T follicular helper cell (primary cell): Measurements from ENCODE around the gene DCHS1.
"Not testable (repeated sequence)": the region's sequence is repeated elsewhere in the genome, so short reads cannot be mapped to it uniquely, and the experiment has no call there.

ENCODE experiments used
- DNase-seq: peaks from one replicate; pipeline ENCODE4 v3.0.0-alpha.2; 2020; ENCODE audit warnings: low read depth
- total RNA-seq, 2 experiments: gene quantifications; one replicate each; lab custom pipeline; 2026; lab: John Stamatoyannopoulos, UW

The DCHS1 gene
- total RNA-seq = 2.9 to 27.3 reads per million in 2 experiments

DNA sequence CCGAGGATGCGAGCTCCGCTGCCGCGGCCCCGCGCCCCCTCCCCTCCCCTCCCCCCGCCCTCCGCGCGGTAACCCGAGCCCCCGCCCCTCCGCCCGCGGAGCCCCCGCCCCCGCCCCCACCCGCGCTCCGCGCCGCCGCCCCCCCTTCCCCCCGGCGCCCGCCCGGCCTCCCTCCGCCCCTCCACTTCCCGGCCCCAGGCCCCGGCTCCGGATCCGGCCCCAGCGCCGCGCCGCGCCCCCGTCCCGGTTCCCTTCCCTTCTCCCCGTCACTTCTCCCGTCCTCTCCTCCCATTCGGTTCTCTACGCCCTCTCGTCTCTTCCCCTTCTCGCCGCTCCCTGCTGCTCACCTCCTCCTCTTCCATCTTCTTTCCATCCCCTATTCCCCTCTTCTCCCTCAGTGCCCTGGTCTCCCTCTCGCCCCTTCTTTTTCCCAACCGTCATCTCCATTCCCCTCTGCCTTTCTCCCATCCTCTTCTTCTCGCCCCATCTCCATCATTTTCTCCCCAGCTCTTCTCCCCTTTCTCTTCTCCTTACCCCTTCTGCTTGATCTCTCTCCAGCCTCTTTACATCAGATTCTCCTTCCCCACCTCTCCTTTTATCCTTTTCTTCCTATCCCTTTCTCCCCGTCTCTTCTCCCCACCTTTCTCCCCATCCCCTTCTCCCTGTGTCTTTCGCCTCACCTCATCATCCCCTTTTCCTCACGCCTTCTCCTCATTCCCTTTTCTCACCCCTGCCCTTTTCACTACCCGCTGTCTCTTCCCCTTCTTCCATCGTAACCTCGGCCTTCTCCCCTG lies at the start of gene DCHS1:
TSS of gene DCHS1 (minus strand) at position 20 of the 794 bp plus-strand sequence. CDS start 14,196 bp downstream, outside the sequence.
- peak; percentile 19 for DNase-seq

GRCh38 chr11:6703247-6704063 lies 47.8 kb upstream of the DCHS1 start:
- DNase-seq = no peak

DNA sequence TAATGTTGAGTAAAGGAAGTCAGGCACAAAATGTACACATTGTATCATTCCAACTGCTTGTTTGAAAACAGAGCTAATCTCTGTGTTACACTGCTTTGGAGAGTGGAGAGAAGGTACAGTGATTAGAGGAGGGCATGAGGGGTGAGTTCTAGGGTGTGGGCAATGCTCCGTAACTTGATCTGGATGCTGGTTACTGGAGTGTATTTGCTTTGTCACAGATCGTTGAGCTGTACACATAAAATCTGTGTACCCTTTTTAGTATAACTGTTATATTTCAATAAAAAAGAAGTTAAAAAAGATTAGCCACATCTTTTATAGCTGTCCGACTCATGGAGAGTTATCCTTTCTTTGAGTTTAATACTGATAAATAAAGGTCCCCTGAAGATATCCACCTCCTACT lies 46.3 kb upstream of the DCHS1 start:
- not testable (repeated sequence) for DNase-seq

- DNase-seq = no peak
These were observed 39.8 kb upstream of the DCHS1 start for GRCh38 chr11:6695377-6695776.

DNA sequence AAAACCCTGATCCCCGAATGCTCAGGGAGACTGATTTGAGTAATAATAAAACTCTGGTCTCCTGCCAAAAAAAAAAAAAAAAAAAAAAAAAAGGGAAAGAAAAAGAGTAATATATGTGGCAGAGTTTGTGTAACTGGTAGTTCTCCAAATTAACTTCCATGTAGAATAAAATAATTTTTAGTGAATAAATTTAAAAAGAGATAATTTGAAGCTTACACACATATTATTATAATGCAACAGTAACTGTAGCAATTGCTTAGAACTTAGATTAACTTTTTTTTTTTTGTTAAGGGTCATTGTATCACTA lies 38.6 kb upstream of the DCHS1 start:
- no peak for DNase-seq

GRCh38 chr11:6693342-6694228 lies 38.0 kb upstream of the DCHS1 start:
- DNase-seq = peak; percentile 22

DNA sequence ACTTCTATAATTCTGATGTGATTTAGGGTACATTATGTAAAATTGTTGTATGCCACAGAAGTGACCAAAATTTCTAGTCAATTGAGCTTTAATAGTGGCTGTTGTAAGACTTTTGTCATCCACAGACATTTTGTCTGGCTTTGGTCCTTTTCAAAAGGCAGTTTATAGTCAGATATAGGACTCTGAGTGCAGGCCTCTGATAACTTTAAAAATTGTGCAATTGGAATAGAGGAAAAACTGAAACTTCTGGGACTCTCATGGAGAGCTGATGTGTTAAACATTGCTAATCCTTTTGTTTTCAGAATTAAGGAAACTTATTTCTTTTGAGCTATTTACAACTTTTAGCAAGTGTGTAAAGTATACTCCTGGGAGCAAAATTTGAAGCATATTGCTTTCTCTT lies 36.5 kb upstream of the DCHS1 start:
- no peak for DNase-seq

DNA sequence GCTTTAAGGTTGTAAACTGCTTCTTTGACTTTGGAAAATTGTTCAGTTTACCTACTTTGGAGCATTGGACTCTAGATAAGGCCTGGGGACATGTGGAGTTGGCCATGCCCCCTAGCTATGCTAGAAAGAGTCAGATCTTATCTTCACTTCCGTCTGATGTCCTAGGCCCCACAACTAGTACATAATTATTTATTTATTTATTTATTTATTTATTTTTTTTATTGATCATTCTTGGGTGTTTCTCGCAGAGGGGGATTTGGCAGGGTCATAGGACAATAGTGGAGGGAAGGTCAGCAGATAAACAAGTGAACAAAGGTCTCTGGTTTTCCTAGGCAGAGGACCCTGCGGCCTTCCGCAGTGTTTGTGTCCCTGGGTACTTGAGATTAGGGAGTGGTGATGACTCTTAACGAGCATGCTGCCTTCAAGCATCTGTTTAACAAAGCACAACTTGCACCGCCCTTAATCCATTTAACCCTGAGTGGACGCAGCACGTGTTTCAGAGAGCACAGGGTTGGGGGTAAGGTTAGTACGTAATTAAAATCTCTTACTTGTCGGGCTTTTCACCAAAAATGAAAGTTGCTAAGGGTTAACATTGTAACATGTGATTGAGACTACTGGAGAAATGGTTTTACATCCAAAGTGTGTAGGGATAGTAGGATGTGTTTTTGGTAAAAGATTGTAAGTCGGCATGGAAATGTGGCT lies 35.0 kb upstream of the DCHS1 start:
- not testable (repeated sequence) for DNase-seq

DNA sequence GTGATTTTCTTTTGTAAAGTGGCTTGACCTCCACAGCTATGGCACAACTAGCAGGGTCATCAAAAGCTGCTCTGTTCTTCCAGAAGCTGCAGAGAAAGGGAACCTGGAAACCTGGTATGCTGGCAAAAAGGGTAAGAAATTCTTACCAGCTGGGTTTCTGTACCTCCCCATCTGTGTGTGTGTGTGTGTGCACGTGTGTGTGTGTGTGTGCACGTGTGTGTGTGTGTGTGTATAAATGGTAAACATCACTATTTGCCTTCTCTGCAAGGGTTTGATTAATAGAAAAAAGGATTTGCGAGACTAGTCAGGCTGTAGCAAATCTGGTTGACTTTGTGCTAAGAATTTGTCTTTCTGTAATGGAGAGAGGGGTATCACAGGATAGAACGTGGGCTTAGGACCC lies 32.3 kb upstream of the DCHS1 start:
- DNase-seq = no peak

DNA sequence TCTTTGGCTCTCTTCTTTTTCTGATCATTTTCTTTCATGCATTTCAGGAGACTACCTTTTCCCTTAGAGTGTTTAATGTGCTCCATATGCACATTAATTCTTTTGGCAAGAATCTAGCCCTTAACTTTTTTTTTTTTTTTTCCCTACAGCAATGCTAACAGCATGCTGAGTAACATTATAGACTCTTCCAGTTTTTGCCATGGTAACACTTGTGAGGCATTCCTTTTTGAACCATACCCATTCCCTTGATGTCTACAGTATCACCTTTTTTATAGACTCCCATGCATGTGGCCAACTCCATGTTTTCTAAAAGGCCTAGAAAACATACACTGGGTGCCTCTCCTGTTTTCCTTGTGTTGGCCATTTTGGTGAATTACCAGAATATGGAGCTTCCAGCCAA lies 30.4 kb upstream of the DCHS1 start:
- DNase-seq = no peak

GRCh38 chr11:6684068-6684467 lies 28.5 kb upstream of the DCHS1 start:
- not testable (repeated sequence) for DNase-seq

DNA sequence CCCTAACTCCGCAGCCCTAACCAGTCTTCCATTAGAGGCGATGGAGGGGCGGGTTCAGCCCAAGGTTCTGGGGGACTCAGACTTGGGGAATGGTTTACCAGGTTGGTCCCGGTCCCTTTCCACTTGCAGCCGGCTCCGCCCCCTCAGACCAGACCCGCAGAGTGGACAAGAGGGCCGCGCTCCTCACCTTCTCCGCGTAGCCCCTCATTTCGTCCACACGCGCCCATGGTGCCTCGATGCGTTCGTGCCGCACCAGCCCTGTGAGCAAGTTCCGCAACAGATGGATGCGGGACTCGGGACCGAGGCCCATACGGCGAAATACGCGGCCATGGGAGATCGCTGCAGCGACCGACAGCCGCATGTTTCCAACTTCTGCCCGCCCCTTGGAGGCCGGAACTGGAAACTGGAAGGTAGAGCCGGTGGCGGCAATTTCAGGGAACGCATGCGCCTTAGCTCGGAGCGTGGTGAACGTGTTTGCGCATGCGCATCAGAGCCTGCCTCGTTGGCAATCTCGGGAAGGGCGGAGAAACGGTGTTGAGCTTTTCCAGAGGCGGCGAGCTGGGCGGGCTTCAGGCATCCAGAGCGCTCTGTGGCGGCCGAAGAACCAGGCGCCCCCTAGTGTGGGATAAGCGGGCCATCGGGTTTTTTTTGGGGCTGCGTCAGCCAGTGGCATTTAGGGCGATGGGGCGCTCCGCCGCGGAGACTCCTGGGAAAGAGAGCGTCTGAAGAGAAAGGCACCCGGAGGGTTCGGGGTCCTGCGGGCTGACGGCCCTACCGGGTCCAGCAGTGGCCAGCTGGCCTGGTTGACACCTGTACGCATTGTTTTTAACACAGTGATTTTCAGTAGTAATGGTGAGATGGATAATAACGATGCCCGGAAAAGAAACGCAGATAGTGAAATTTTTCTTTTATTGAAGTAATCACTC lies 27.6 kb upstream of the DCHS1 start, which contains the start of gene MRPL17:
TSS of gene MRPL17 (minus strand) at position 405 of the 926 bp plus-strand sequence. CDS start at position 361, 44 bp downstream.
- peak; percentile 99 for DNase-seq

- DNase-seq = no peak
These were observed 27.0 kb upstream of the DCHS1 start for GRCh38 chr11:6682591-6682935.

DNA sequence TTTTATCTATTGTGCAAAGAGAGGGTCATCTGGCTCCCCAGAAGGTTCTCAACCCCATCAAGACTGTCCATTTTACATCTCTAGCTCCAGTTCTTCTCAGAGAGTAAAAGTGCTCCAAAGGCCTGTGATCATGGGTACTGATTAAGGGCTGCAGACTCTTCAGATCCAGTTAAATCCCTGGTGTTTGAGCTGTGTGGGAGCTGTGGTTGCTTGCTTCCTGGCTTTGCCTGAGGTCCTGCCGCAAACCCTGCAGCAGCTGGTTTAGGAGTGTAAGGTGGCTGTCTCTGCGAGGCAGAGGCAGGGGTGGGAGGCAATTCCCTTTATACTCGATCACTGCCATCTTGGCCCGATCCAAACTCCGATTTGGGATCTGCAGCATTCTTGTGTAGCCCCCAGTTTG lies 26.3 kb upstream of the DCHS1 start:
- no peak for DNase-seq

GRCh38 chr11:6681505-6681904 lies 25.9 kb upstream of the DCHS1 start:
- DNase-seq = no peak

GRCh38 chr11:6677018-6677417 lies 21.4 kb upstream of the DCHS1 start:
- no peak for DNase-seq

- no peak for DNase-seq
These were observed 19.3 kb upstream of the DCHS1 start for GRCh38 chr11:6674862-6675261.

DNA sequence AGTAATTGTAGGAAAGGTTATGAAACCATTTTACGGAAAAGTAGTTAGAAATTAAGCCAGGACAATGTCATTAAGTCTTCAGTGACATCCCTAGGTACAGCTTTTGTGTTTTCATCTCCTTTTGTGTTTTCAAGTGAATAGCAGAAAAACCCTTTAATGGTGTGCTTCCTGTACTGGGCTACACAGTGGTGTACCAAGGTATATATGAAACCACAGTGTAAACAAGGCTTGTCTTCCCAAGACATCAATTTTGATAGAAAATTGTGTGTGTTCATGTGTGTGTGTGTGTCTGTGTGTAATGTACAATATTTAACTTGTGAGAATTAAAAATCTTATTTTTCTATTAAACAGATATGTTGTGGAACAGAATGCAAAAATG lies 18.6 kb upstream of the DCHS1 start:
- no peak for DNase-seq

DNA sequence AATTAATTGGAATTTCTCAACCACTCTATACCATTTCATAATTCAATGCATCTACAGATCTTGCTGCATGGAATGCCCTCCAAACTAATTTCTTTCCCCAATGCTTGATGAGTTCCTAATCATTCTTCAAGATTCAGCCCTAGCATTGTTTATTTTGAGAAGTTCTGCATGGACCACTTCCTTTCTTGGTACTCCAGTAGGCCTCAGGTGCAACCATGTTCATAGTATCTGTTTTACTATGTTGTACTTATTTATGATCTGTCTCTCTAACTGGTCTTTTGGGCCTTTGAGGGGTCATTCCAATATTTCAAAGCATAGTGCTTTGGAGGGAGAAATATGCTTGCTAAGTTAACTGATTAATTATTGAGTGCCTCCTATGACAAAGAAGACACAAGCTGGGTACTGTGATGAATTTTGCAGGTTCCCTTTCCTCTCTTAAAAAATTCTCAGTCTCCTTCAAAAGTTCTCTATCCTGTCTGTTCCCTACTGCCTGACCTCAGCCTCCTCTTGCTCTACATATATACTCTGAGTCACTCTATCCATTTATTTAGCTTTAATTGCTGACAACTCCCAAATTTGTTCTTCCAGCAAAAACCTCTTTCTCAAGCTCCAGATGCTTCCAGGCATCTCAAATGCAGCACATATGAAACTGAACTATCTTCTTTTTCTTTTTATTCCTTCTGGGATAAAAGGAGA lies 18.1 kb upstream of the DCHS1 start:
- DNase-seq = no peak

GRCh38 chr11:6671991-6672390 lies 16.4 kb upstream of the DCHS1 start:
- no peak for DNase-seq
